Measurements from ENCODE around the gene STYXL1. TPM values are rescaled to one million over a fixed set of nuclear protein-coding genes. Genes with fewer than 3 reads are reported as not detected.

STYXL1 gene
- total RNA-seq, 1 donor from 2014 or later: 35.3 TPM

DNA sequence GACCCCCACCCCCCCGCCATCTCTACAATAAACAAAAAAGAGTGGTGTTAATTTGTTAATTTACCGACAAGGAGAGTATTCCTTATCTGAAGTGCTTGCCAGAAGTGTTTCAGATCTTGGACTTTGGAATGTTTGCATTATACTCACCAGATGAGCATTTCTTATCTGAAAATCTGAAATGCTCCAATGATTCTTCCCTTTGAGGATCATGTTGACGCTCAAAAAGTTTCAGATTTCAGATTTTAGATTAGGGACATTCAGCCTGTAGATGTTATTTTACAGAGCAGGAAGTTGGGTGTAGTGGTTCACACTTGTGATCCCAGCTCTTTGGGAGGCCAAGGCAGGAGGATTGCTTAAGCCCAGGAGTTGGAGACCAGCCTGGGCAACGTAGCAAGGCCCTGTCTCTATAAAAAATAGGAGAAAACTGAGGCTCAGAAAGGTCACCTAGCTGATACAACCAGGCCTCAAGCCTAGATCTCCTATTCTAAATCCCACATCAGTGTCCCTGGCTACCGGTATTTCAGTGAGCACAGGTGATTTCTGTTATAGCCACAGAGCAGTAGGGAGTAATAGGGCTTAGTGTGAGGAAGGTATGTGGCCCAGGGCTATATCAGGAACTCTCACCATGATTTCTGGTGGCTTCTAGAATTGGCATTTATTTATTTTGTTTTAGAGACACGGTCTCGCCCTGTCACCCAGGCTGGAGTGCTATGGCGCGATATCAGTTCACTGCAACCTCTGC, 88.8 kb downstream of the STYXL1 start:
- H3K36me3 Mint-ChIP-seq (ENCODE audit: low read depth): peaks cover 9% of the 10 kb centered on the region
- no peak overlapping the region for H3K4me3 Mint-ChIP-seq
- H3K27me3 Mint-ChIP-seq (ENCODE audit: insufficient read depth): no peaks in the 10 kb centered on the region
- DNase-seq (ENCODE audit: low spot score): no peak
- intact Hi-C loops (cut with micrococcal nuclease): no loop called here
- no peaks in the 10 kb centered on the region for H3K4me1 Mint-ChIP-seq (ENCODE audit: low read depth)
- no peak overlapping the region for H3K27ac Mint-ChIP-seq
- no peaks in the 10 kb centered on the region for H3K9me3 Mint-ChIP-seq

DNA sequence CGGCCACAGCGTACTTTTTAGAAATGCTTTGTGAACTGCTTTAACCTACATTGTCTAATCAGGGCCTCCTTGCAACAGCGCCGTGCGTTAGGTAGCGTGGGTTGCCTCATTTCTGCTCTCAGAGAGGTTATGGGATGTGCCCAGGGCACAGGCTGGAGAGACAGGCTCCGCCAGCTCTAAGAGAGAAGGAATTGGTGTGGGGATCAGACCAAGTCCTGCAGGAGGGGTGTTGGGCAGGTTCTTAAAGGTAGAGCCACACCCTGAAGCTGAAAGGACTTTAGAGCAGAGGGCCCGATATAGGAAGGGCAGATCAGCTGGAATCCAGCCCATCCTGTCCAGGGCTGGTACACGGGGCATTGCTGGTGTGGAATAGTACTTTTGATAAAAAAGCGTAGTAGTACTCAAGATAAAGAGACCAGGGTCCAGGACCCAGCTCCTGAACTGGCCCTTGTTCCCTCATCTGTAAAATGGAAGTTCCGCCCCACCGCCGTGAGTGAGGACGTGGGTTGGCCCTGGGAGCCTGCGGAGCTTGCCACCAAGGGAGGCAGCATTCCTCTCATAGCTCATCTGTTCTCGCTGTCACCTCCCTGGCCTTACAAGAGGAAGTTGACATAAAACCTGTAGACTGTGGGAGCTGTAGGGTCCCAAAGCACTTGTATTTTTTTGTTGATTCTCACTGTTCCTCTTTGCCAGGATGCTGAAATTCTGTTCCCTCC, 90.6 kb downstream of the STYXL1 start:
- no peak overlapping the region for H3K27ac Mint-ChIP-seq
- H3K9me3 Mint-ChIP-seq: no peaks in the 10 kb centered on the region
- no peak for DNase-seq (ENCODE audit: low spot score)
- H3K36me3 Mint-ChIP-seq (ENCODE audit: low read depth): peaks cover 6% of the 10 kb centered on the region
- intact Hi-C loops (cut with micrococcal nuclease): no loop called here
- no peak overlapping the region for H3K4me3 Mint-ChIP-seq
- no peaks in the 10 kb centered on the region for H3K4me1 Mint-ChIP-seq (ENCODE audit: low read depth)
- no peaks in the 10 kb centered on the region for H3K27me3 Mint-ChIP-seq (ENCODE audit: insufficient read depth)

DNA sequence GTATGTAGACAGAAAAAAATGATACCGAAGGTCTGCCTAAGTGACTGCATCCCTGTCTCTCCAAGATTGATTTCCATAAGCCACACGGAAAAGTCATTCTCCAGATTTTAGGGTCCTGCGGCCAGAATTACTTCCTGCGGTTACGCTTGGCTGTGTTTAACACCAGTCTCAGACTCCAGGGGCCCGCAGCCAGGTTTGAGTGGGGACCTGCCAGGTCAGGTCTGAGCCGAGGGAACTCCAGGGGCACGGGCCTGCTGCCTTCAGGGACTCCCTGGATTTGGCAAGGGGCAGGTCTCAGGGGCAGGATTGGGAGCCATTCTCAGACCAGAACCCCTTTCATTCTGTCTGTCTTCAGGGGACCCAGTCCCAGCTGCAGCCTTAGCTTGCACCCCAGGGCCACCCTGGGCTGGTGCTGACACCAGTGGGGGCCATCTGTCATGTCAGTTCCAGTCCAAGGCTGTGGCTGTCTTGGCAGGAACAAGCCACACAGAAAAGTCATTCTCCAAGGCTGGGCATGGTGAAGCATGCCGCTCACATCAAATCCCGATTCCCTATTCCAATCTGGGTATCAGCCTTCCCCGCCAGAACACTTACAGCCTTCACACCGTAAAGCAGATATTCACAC, 92.4 kb downstream of the STYXL1 start:
- no peak for DNase-seq (ENCODE audit: low spot score)
- intact Hi-C loops (cut with micrococcal nuclease): no loop called here

DNA sequence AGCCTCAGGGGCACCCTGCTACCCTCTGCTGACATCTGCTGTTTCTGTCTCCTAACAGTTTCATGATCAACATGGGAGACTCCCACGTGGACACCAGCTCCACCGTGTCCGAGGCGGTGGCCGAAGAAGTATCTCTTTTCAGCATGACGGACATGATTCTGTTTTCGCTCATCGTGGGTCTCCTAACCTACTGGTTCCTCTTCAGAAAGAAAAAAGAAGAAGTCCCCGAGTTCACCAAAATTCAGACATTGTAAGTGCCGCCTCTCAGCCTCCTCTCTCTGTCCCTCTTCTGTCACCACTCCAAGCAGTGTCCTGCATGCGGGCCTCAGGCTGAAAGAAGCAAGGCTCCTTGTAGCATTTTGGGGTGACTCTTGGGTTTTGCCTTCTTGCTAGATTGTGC, 93.9 kb downstream of the STYXL1 start:
- H3K4me3 Mint-ChIP-seq: no peak overlapping the region
- H3K27ac Mint-ChIP-seq: peak overlapping the region; percentile 0
- H3K27me3 Mint-ChIP-seq (ENCODE audit: insufficient read depth): no peaks in the 10 kb centered on the region
- DNase-seq (ENCODE audit: low spot score): no peak
- no peaks in the 10 kb centered on the region for H3K9me3 Mint-ChIP-seq
- intact Hi-C loops (cut with micrococcal nuclease): no loop called here
- peaks cover 4% of the 10 kb centered on the region for H3K36me3 Mint-ChIP-seq (ENCODE audit: low read depth)
- H3K4me1 Mint-ChIP-seq (ENCODE audit: low read depth): no peaks in the 10 kb centered on the region

More for the DNA sequence above, 92.4 kb downstream of the STYXL1 start:
- Mint-ChIP-seq H3K27ac (no peak overlapping the region), H3K36me3 (ENCODE audit: low read depth) (peaks cover 4% of the 10 kb centered on the region), H3K4me1 (ENCODE audit: low read depth) (no peaks in the 10 kb centered on the region), H3K4me3 (no peak overlapping the region), H3K27me3 (ENCODE audit: insufficient read depth) (no peaks in the 10 kb centered on the region), H3K9me3 (no peaks in the 10 kb centered on the region)

DNA sequence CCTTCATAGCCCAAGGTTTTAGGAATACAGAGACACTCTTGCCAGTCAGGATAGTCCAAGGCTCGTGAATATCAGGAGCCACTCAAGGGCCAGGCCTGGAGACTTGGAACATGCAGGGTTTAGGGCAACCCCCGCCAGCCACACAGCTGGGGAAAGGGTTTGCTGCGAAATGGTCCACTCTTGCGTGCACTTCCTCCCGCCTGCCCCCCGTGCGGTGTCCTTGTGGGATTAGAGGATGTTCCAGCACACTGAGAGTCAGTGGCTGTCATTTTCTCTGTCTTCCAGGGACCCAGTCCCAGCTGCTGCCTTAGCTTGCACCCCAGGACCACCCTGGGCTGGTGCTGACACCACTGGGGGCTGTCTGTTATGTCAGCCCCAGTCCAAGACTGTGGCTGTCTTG, 94.4 kb downstream of the STYXL1 start:
- DNase-seq (ENCODE audit: low spot score): no peak
- no peak overlapping the region for H3K4me3 Mint-ChIP-seq
- no peaks in the 10 kb centered on the region for H3K9me3 Mint-ChIP-seq
- intact Hi-C loops (cut with micrococcal nuclease): no loop called here
- no peaks in the 10 kb centered on the region for H3K27me3 Mint-ChIP-seq (ENCODE audit: insufficient read depth)
- H3K27ac Mint-ChIP-seq: no peak overlapping the region
- peaks cover 4% of the 10 kb centered on the region for H3K36me3 Mint-ChIP-seq (ENCODE audit: low read depth)
- no peaks in the 10 kb centered on the region for H3K4me1 Mint-ChIP-seq (ENCODE audit: low read depth)

DNA sequence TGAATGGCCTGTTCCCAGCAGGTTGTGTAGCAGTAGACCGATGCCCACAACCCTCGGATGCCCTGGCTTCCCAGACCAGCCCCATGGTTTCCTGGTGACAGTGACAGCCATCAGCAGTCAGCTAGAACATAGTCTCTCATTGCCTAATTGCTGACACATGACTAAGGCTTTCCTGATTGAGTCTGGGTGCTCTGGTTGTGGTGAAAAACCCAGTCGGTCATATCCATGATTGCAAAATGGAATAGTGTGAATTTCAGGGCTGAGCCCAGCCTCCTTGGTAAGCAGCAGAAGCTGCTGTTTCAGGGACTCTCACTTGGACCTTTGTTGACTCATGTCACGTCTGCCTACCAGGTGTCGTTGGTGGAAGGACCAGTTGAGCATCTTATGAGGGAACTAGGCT, 96.3 kb downstream of the STYXL1 start:
- intact Hi-C loops (cut with micrococcal nuclease): no loop called here
- Mint-ChIP-seq H3K36me3 (ENCODE audit: low read depth) (peaks cover 2% of the 10 kb centered on the region), H3K9me3 (no peaks in the 10 kb centered on the region), H3K27me3 (ENCODE audit: insufficient read depth) (no peaks in the 10 kb centered on the region), H3K4me1 (ENCODE audit: low read depth) (no peaks in the 10 kb centered on the region), H3K27ac (no peak overlapping the region), H3K4me3 (no peak overlapping the region)
- DNase-seq (ENCODE audit: low spot score): no peak

DNA sequence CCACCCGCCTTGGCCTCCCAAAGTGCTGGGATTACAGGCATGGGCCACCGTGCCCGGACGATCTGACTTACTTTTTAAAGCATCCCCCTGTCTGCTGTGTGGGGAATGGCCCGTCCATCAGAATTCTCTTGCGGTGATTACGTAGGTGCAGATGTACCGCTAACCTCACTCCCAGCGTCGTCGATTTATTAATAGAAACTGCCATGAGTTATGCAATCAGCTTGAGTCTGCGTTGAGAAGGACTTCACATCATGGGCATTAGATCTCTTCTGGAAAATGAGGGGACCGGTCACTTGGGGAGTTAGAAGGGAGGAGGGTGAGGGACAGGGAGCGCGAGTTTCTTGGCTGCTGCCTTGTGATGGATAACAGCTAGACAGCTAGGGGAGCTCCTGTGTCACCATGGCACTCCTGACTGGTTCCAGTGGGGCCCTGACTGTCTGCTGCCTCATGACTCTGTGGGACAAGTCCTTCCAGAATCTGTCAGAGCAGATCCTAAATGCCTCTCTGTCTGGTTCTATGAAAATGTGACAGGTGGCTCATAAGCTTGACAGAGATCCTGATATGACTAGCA, 97.6 kb downstream of the STYXL1 start:
- intact Hi-C loops (cut with micrococcal nuclease): no loop called here
- Mint-ChIP-seq H3K4me3 (no peak overlapping the region), H3K36me3 (ENCODE audit: low read depth) (no peaks in the 10 kb centered on the region), H3K9me3 (no peaks in the 10 kb centered on the region), H3K4me1 (ENCODE audit: low read depth) (no peaks in the 10 kb centered on the region), H3K27ac (no peak overlapping the region), H3K27me3 (ENCODE audit: insufficient read depth) (no peaks in the 10 kb centered on the region)
- no peak for DNase-seq (ENCODE audit: low spot score)

DNA sequence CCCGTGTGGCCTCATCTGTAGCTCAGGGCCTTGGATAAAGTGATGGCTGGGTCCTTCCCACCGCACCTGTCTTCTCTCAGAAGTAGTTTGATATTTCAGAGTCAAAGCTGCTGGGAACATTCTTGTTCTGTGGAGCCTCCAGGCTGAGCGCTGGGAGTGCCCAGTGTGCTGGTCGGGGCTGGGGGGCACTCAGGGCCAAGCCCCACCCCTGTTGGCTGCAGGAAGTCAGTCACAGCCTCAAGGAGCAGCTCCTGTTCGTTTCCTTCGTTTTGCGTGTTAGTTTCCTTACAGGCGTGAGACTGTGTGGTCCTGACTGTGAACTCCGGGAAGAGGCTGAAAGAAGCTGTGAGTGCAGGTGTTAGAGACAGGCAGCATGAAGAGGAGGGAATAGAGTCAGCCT, 99.6 kb downstream of the STYXL1 start:
- Mint-ChIP-seq H3K4me3 (no peak overlapping the region), H3K36me3 (ENCODE audit: low read depth) (no peaks in the 10 kb centered on the region), H3K27me3 (ENCODE audit: insufficient read depth) (no peaks in the 10 kb centered on the region), H3K9me3 (no peaks in the 10 kb centered on the region), H3K27ac (no peak overlapping the region), H3K4me1 (ENCODE audit: low read depth) (peaks cover 12% of the 10 kb centered on the region)
- intact Hi-C loops (cut with micrococcal nuclease): loop anchor here (10.0 kb wide), 1 partner anchor 293 kb away; no protein-coding TSS in a partner anchor
- no peak for DNase-seq (ENCODE audit: low spot score)

Other genes with a start within 250 kb of the STYXL1 start
- not detected in 2 replicates for gene CCL24, start 234.2 kb downstream of the STYXL1 start, total RNA-seq
- gene RHBDD2, start 169.0 kb downstream of the STYXL1 start, total RNA-seq: 59.9 and 63.9 TPM in 2 replicates
- 84.4 and 91.2 TPM in 2 replicates for gene POR, start 132.8 kb downstream of the STYXL1 start, total RNA-seq
- 44.3 and 49.9 TPM in 2 replicates for gene TMEM120A, start 53.4 kb downstream of the STYXL1 start, total RNA-seq
- gene MDH2, start 106 bp upstream of the STYXL1 start, total RNA-seq: 249 and 292 TPM in 2 replicates
- gene SRRM3, start 153.9 kb upstream of the STYXL1 start, total RNA-seq: not detected in 2 replicates